Uterus (tissue), 4 donors: ENCODE data around the gene UGGT1. TPM values are rescaled to one million over a fixed set of nuclear protein-coding genes. Genes with fewer than 3 reads are reported as not detected.

Experiments
- DNase-seq, 2 donors: peaks; one replicate each; pipeline ENCODE4 v3.0.0-alpha.2; 2019 to 2020
- H3K27ac ChIP-seq, 2 donors: fragments of 200-600 bp; sonication (generic); 1 replicate in 1 of 2; 2 replicates in 1 of 2; pipeline ENCODE4 v1.5.1; 2016 to 2018
- H3K27me3 ChIP-seq, 2 donors: fragments of 200-600 bp; sonication (generic); one replicate each; pipeline ENCODE4 v1.5.1; 2018 to 2019; ENCODE audit warnings: control low read depth in 1 of 2
- H3K36me3 ChIP-seq, 2 donors: fragments of 200-600 bp; sonication (generic); one replicate each; pipeline ENCODE4 v1.5.1; 2019; ENCODE audit warnings: control low read depth in 1 of 2
- H3K4me1 ChIP-seq, 2 donors: fragments of 200-600 bp; sonication (generic); one replicate each; pipeline ENCODE4 v1.5.1; 2018 to 2019; ENCODE audit warnings: control low read depth in 1 of 2
- H3K4me3 ChIP-seq, 2 donors: fragments of 200-600 bp; sonication (generic); 1 replicate in 1 of 2; 2 replicates in 1 of 2; pipeline ENCODE4 v1.5.1; 2018 to 2019; ENCODE audit warnings: mild to moderate bottlenecking in 1 of 2
- H3K9me3 ChIP-seq, 2 donors: fragments of 200-600 bp; sonication (generic); one replicate each; pipeline ENCODE4 v1.5.1; 2019; ENCODE audit warnings: control low read depth in 1 of 2
- CTCF ChIP-seq, 4 experiments: fragments of 200-600 bp in 2 of 4; fragments of 450-650 bp in 2 of 4; sonication (generic) in 2 of 4; IDR thresholded peaks; one replicate each; pipeline ENCODE4 v1.5.1; 2016 to 2019; ENCODE audit warnings: antibody characterized with exemption in 4 of 4, mild to moderate bottlenecking in 2 of 4, moderate library complexity in 1 of 4
- POLR2A ChIP-seq, 2 donors: fragments of 450-650 bp; IDR thresholded peaks; one replicate each; pipeline ENCODE4 v1.6.1; 2016; ENCODE audit warnings: antibody characterized with exemption in 2 of 2, mild to moderate bottlenecking in 1 of 2, moderate library complexity in 1 of 2
- intact Hi-C: fragments of 100-400 bp; cut with DNase I; formaldehyde crosslinking; loops from one replicate; pipeline ENCODE4 v1.15.1; 2023; ENCODE audit warnings: low total_unique reads
- total RNA-seq, 4 donors: library from RNA; depleted of rRNA in 3 of 4; stranded (reverse); fragments of >200 nt in 3 of 4; gene quantifications; one replicate each; pipeline versions ENCODE4 v1.1.0 to v1.2.4, GENCODE V29; 2014 to 2023
- donor health status: DM: yes; HTN: yes; CAD: no.

UGGT1 gene
- total RNA-seq, 4 donors from 2014 or later = 24.4 to 66.2 (median 35.0) TPM

GRCh38 chr2:128134573-128134972 lies 43.6 kb downstream of the UGGT1 start:
- no peaks in the 10 kb centered on the region for H3K36me3 ChIP-seq
- H3K4me3 ChIP-seq = no peak overlapping the region
- intact Hi-C loops = no loop called here

GRCh38 chr2:128137094-128137616 lies 46.2 kb downstream of the UGGT1 start:
- Histone ChIP-seq H3K9me3 (no peaks in the 10 kb centered on the region), H3K27ac (no peak overlapping the region), H3K4me3 (no peak overlapping the region), H3K4me1 (no peaks in the 10 kb centered on the region), H3K27me3 (no peaks in the 10 kb centered on the region), H3K36me3 (no peaks in the 10 kb centered on the region)
- no peak for DNase-seq
- TF ChIP-seq POLR2A (IDR thresholded peaks at IDR 0.05) (no peak), CTCF (IDR thresholded peaks at IDR 0.05) (no peak)
- intact Hi-C loops = no loop called here

More at GRCh38 chr2:128134573-128134972, 43.6 kb downstream of the UGGT1 start:
- no peak for DNase-seq
- Histone ChIP-seq H3K27ac (no peak overlapping the region), H3K4me1 (no peaks in the 10 kb centered on the region), H3K27me3 (no peaks in the 10 kb centered on the region), H3K9me3 (no peaks in the 10 kb centered on the region)
- TF ChIP-seq POLR2A (IDR thresholded peaks at IDR 0.05) = no peak

GRCh38 chr2:128139624-128140023 lies 48.6 kb downstream of the UGGT1 start:
- Histone ChIP-seq H3K27ac (no peak overlapping the region), H3K4me3 (no peak overlapping the region), H3K4me1 (no peaks in the 10 kb centered on the region), H3K27me3 (no peaks in the 10 kb centered on the region), H3K9me3 (no peaks in the 10 kb centered on the region), H3K36me3 (no peaks in the 10 kb centered on the region)
- no peak for TF ChIP-seq CTCF (IDR thresholded peaks at IDR 0.05)
- no peak for TF ChIP-seq POLR2A (IDR thresholded peaks at IDR 0.05)
- DNase-seq = no peak
- intact Hi-C loops = no loop called here

- Histone ChIP-seq H3K36me3 (no peaks in the 10 kb centered on the region), H3K4me3 (no peak overlapping the region), H3K4me1 (no peaks in the 10 kb centered on the region), H3K27me3 (no peaks in the 10 kb centered on the region), H3K9me3 (no peaks in the 10 kb centered on the region), H3K27ac (no peak overlapping the region)
- TF ChIP-seq POLR2A (IDR thresholded peaks at IDR 0.05) (no peak), CTCF (IDR thresholded peaks at IDR 0.05) (no peak)
- intact Hi-C loops = no loop called here
- DNase-seq = no peak
Observed at GRCh38 chr2:128145651-128146050, 54.7 kb downstream of the UGGT1 start.

- Histone ChIP-seq H3K4me1 (no peaks in the 10 kb centered on the region), H3K27ac (no peak overlapping the region), H3K27me3 (no peaks in the 10 kb centered on the region), H3K36me3 (no peaks in the 10 kb centered on the region), H3K4me3 (no peak overlapping the region), H3K9me3 (no peaks in the 10 kb centered on the region)
- TF ChIP-seq POLR2A (IDR thresholded peaks at IDR 0.05) (no peak), CTCF (IDR thresholded peaks at IDR 0.05) (no peak)
- DNase-seq = no peak
- intact Hi-C loops = no loop called here
Observed at GRCh38 chr2:128153786-128154185, 62.8 kb downstream of the UGGT1 start.

GRCh38 chr2:128154225-128154624 lies 63.2 kb downstream of the UGGT1 start:
- no peaks in the 10 kb centered on the region for H3K36me3 ChIP-seq

More at GRCh38 chr2:128154225-128154624, 63.2 kb downstream of the UGGT1 start:
- Histone ChIP-seq H3K27ac (no peak overlapping the region), H3K4me3 (no peak overlapping the region), H3K27me3 (no peaks in the 10 kb centered on the region), H3K4me1 (no peaks in the 10 kb centered on the region), H3K9me3 (no peaks in the 10 kb centered on the region)
- no peak for DNase-seq
- no peak for TF ChIP-seq CTCF (IDR thresholded peaks at IDR 0.05)
- intact Hi-C loops = no loop called here
